HepG2 (cell line): ENCODE results near the gene TBX15. TPM values are rescaled to one million over a fixed set of nuclear protein-coding genes. Genes with fewer than 3 reads are reported as not detected.

Experiments used
- ATAC-seq: fragments of 200-7000 bp; cut with Tn5 transposase; 3 replicates; pipeline ENCODE4 v1.9.1; 2020; ENCODE audit warnings: mild to moderate bottlenecking, moderate library complexity
- BruUV-seq: library from RNA; stranded (reverse); fragments of 400-500 nt; replicated peaks from 2 replicates; lab custom pipeline; 2021; lab: Mats Ljungman, UMichigan
- CTCF ChIA-PET: fragments of 300-600 bp; formaldehyde crosslinking; extraction: SDS; loops from one replicate; lab custom pipeline; 2021; ENCODE audit warnings: low total read pairs, inconsistent platforms, low intra/inter-chr PET ratio; lab: Yijun Ruan, JAX
- POLR2A ChIA-PET: fragments of 350-600 bp; sonication (Branson Sonifier 250); formaldehyde crosslinking; loops from one replicate; lab custom pipeline; 2020; ENCODE audit warnings: antibody characterized with exemption, inconsistent platforms; lab: Yijun Ruan, JAX
- DNase-seq: peaks from one replicate; pipeline ENCODE4 v3.0.0-alpha.2; 2015; ENCODE audit warnings: low spot score
- FAIRE-seq: peaks from 3 replicates; lab custom pipeline; 2011; peaks lifted over from hg19 to GRCh38; lab: Jason Lieb, UNC
- H2AFZ ChIP-seq: one replicate; pipeline ENCODE4 v1.6.1; 2011; ENCODE audit warnings: low read length, inconsistent platforms
- H3K27ac ChIP-seq: fragments of 300-600 bp; 3 replicates; pipeline ENCODE4 v1.8.0; 2011; ENCODE audit warnings: mixed run types, mild to moderate bottlenecking, mixed read lengths, low read length, inconsistent platforms; ENCODE audit not compliant: insufficient read depth; ENCODE audit errors: extremely low read length
- H3K27me3 ChIP-seq, 2 experiments: fragments of 200-600 bp in 1 of 2; 2 replicates in 1 of 2; 3 replicates in 1 of 2; pipeline versions ENCODE4 v1.6.0 to v1.8.0; 2011; ENCODE audit warnings: low read length in 2 of 2, mild to moderate bottlenecking in 2 of 2, moderate library complexity in 2 of 2, inconsistent platforms in 1 of 2; ENCODE audit not compliant: insufficient read depth in 2 of 2, control insufficient read depth in 1 of 2
- H3K36me3 ChIP-seq, 2 experiments: fragments of 200-600 bp in 1 of 2; replicated peaks in 1 of 2; 2 replicates in 1 of 2; 3 replicates in 1 of 2; pipeline versions ENCODE4 v1.5.1 to v1.8.0; 2011; ENCODE audit warnings: low read length in 2 of 2, inconsistent platforms in 1 of 2; ENCODE audit not compliant: insufficient read depth in 2 of 2, control insufficient read depth in 1 of 2
- H3K4me1 ChIP-seq: 2 replicates; pipeline ENCODE4 v1.5.1; 2012; ENCODE audit warnings: low read length, inconsistent platforms; ENCODE audit not compliant: insufficient read depth
- H3K4me2 ChIP-seq: 2 replicates; pipeline ENCODE4 v1.6.0; 2011; ENCODE audit warnings: low read depth, low read length, inconsistent platforms
- H3K4me3 ChIP-seq, 3 experiments: fragments of 200-600 bp in 1 of 3; sonication (generic), shearing (Covaris generic) in 1 of 3; replicated peaks in 1 of 3; 2 replicates each; pipeline ENCODE4 v1.5.1; 2011 to 2016; ENCODE audit warnings: low read length in 3 of 3, inconsistent platforms in 2 of 3, low read depth in 2 of 3, mild to moderate bottlenecking in 2 of 3, control low read depth in 1 of 3, mixed read lengths in 1 of 3; ENCODE audit not compliant: insufficient read depth in 1 of 3
- H3K79me2 ChIP-seq: one replicate; pipeline ENCODE4 v1.6.1; 2011; ENCODE audit warnings: low read length, inconsistent platforms; ENCODE audit not compliant: insufficient read depth
- H3K9ac ChIP-seq: 2 replicates; pipeline ENCODE4 v1.6.0; 2011; ENCODE audit warnings: mild to moderate bottlenecking, low read depth, low read length, inconsistent platforms; ENCODE audit not compliant: insufficient read depth
- H3K9me3 ChIP-seq: 2 replicates; pipeline ENCODE4 v1.5.1; 2012; ENCODE audit warnings: mild to moderate bottlenecking, low read length
- H4K20me1 ChIP-seq: 2 replicates; pipeline ENCODE4 v1.6.0; 2011; ENCODE audit warnings: inconsistent platforms, mild to moderate bottlenecking, low read length, moderate library complexity; ENCODE audit not compliant: insufficient read depth
- BCL6 ChIP-seq: IDR thresholded peaks from 2 replicates; pipeline ENCODE4 v1.6.1; 2016; ENCODE audit warnings: missing genetic modification reagents, missing compliant biosample characterization
- CBX1 ChIP-seq: IDR thresholded peaks from one replicate; pipeline ENCODE4 v1.6.1; 2016; ENCODE audit warnings: antibody characterized with exemption, low read depth
- DPF2 ChIP-seq: sonication (generic); formaldehyde crosslinking; IDR thresholded peaks from 2 replicates; pipeline ENCODE4 v1.4.0; 2020; ENCODE audit warnings: mild to moderate bottlenecking, low read depth, missing genetic modification reagents, borderline replicate concordance
- SYNCRIP ChIP-seq: fragments of 200-400 bp; formaldehyde crosslinking; IDR thresholded peaks from 2 replicates; pipeline ENCODE4 v1.6.1; 2018; ENCODE audit warnings: mild to moderate bottlenecking, low read depth, low read length; ENCODE audit not compliant: insufficient read depth
- ZBTB26 ChIP-seq: IDR thresholded peaks from 2 replicates; pipeline ENCODE4 v1.6.1; 2016; ENCODE audit warnings: missing compliant biosample characterization, missing genetic modification reagents, borderline replicate concordance
- ZMAT3 ChIP-seq: sonication (generic); formaldehyde crosslinking; conservative IDR thresholded peaks from 2 replicates; pipeline ENCODE4 v1.7.0; 2021; ENCODE audit warnings: missing genetic modification reagents
- ZNF260 ChIP-seq: sonication (generic); formaldehyde crosslinking; IDR thresholded peaks from 2 replicates; pipeline ENCODE4 v1.4.0; 2020; ENCODE audit warnings: missing genetic modification reagents, low read depth, mild to moderate bottlenecking, borderline replicate concordance
- ZNF263 ChIP-seq: sonication (generic); formaldehyde crosslinking; IDR thresholded peaks from 2 replicates; pipeline ENCODE4 v1.4.0; 2020; ENCODE audit warnings: missing genetic modification reagents
- ZNF430 ChIP-seq: sonication (generic); formaldehyde crosslinking; IDR thresholded peaks from 2 replicates; pipeline ENCODE4 v1.9.0; 2021; ENCODE audit warnings: mild to moderate bottlenecking, missing genetic modification reagents
- ZNF850 ChIP-seq: sonication (generic); formaldehyde crosslinking; conservative IDR thresholded peaks from 2 replicates; pipeline ENCODE4 v1.9.0; 2021; ENCODE audit warnings: mild to moderate bottlenecking, missing genetic modification reagents
- whole genome bisulfite sequencing: methylation state at CpG from one replicate; pipeline ENCODE4 v1.1.6; 2017; ENCODE audit warnings: low lambda C conversion rate; 5-methylcytosine and 5-hydroxymethylcytosine counted together
- in situ Hi-C: cut with HindIII; loops from 2 replicates; pipeline ENCODE4 v1.10.0; 2017; ENCODE audit warnings: low pct_unique_long_range_greater_than_20kb; ENCODE audit not compliant: extremely low pct_ligation_motif_present
- intact Hi-C: fragments of 100-400 bp; cut with micrococcal nuclease; formaldehyde crosslinking; loops from one replicate; pipeline ENCODE4 v1.10.0; 2022; ENCODE audit not compliant: unreplicated experiment
- polyA plus RNA-seq, 8 experiments: library from polyadenylated mRNA; depleted of rRNA in 3 of 8; stranded (reverse) in 7 of 8; unstranded in 1 of 8; fragments of >200 nt; fragmentation: Illumina TruSeq in 4 of 8; extraction: Trizol in 4 of 8; gene quantifications; 2 replicates each; pipeline versions ENCODE4 v1.2.1 to v1.2.3, GENCODE V29; 2011 to 2016; ENCODE audit warnings: low read depth in 4 of 8, missing spikeins in 1 of 8, mixed read lengths in 1 of 8; ENCODE audit not compliant: insufficient read depth in 1 of 8
- total RNA-seq, 5 experiments: library from RNA; depleted of rRNA; stranded (reverse); fragments of >200 nt; fragmentation: Illumina TruSeq; extraction: Trizol; gene quantifications; 2 replicates each; pipeline ENCODE4 v1.2.3, GENCODE V29; 2016; ENCODE audit warnings: low read depth in 1 of 5
- TF ChIP-seq, protein P1 (sequence below): sonication (generic); formaldehyde crosslinking; IDR thresholded peaks from 2 replicates; pipeline ENCODE4 v1.5.1; 2020; ENCODE audit warnings: missing genetic modification reagents, mild to moderate bottlenecking, borderline replicate concordance

TBX15 gene
- total and polyA plus RNA-seq, 2 of the 13 experiments (the other 11 are each of a cell fraction or from before 2014, with no cell fraction given), result 0.42 to 1.9 TPM

DNA sequence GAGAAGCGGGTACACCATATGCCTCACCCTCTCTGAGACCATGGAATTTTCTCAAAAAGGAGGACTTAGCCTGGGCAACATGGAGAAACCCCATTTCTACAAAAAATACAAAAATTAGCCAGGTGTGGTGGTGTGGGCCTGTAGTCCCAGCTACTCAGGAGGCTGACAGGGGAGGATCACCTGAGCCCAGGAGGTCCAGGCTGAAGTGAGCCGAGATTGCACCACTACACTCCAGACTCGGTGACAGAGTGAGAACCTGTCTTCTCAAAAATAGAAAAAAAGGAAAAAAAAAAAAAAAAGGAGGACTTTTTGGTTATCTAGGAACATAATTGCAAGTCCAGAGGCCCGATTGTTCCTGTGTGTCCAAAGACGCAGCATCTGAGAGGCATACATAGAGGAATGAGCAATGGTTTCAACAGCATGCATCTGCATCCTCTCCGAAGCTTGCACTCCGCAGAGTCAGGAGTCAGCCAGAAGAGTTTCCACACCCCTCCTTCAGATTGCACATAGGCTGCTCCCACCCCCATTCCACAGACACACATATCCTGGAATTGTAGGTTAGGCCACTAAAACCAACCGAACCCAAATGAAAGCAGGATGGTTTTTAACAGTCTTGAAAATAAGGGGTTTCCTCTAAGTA is 2.5 kb upstream of the TBX15 start:
- Histone ChIP-seq H3K9ac (no peak overlapping the region), H3K79me2 (no peaks in the 10 kb centered on the region), H2AFZ (no peak overlapping the region), H3K4me1 (no peaks in the 10 kb centered on the region), H3K4me3 (no peak overlapping the region), H3K4me2 (no peak overlapping the region), H3K36me3 (no peaks in the 10 kb centered on the region), H3K27ac (no peak overlapping the region), H3K9me3 (no peaks in the 10 kb centered on the region), H3K27me3 (no peaks in the 10 kb centered on the region), H4K20me1 (no peaks in the 10 kb centered on the region)
- ChIA-PET POLR2A (no interaction called here), CTCF (no interaction called here)
- TF ChIP-seq ZNF850 (CRISPR knock-in tag) (no peak), ZMAT3 (CRISPR knock-in tag) (no peak), ZNF430 (no peak), BCL6 (no peak), ZBTB26 (CRISPR knock-in tag) (no peak), CBX1 (no peak), SYNCRIP (no peak), ZNF260 (CRISPR knock-in tag) (no peak), DPF2 (CRISPR knock-in tag) (no peak), ZNF263 (CRISPR knock-in tag) (no peak)
- TF ChIP-seq, protein P1, sequence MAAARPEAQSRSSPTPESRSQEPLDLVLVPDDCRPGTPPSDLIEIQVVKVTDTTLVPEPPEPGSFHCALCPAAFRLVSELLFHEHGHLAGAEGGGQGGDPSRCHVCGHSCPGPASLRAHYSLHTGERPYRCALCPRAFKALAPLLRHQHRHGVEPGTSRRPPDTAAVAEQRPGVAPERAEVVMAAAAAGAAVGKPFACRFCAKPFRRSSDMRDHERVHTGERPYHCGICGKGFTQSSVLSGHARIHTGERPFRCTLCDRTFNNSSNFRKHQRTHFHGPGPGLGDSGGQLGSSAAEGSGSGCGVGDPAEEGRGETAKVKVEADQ (CRISPR knock-in tag), result no peak
- DNase-seq (no peak), ATAC-seq (no peak), FAIRE-seq (no peak)
- in situ Hi-C loops, result no loop called here
- WGBS, result 74% methylated on average over 8 of the region's 8 CpGs
- intact Hi-C loops, result no loop called here
- no TSS peak for BruUV-seq
